ENCODE results near the gene ZNF451. TPM values are rescaled to one million over a fixed set of nuclear protein-coding genes. Genes with fewer than 3 reads are reported as not detected.

Gene ZNF451
- total and polyA plus RNA-seq, 9 donors, result 11.8 to 65.9 (median 56.5) TPM

- intact Hi-C loops (cut with DNase I), result no loop called here
- Histone ChIP-seq H3K27me3 (no peaks in the 10 kb centered on the region), H3K4me3 (peak overlapping the region; percentile 9), H3K4me1 (ENCODE audit: insufficient read depth) (peaks cover 9% of the 10 kb centered on the region), H3K27ac (peak overlapping the region; percentile 40 to 96), H3K36me3 (no peaks in the 10 kb centered on the region), H3K9me3 (no peaks in the 10 kb centered on the region)
- peak; percentile 62 to 76 (median 68) for DNase-seq
- 14 to 18% (median 14%) methylated on average over 11 of the region's 11 CpGs for WGBS, 3 donors
- TF ChIP-seq CTCF (IDR thresholded peaks at IDR 0.05) (no peak), POLR2A (IDR thresholded peaks at IDR 0.05) (no peak), EP300 (IDR thresholded peaks at IDR 0.05) (no peak)
Measured at GRCh38 chr6:57177545-57178265, 87.7 kb downstream of the ZNF451 start.

- no peak for DNase-seq
- 87 to 95% (median 88%) methylated on average over 3 of the region's 3 CpGs for WGBS, 3 donors
- Histone ChIP-seq H3K4me3 (no peak overlapping the region), H3K27ac (no peak overlapping the region), H3K36me3 (no peaks in the 10 kb centered on the region), H3K4me1 (ENCODE audit: insufficient read depth) (peaks cover 9% of the 10 kb centered on the region), H3K27me3 (no peaks in the 10 kb centered on the region), H3K9me3 (no peaks in the 10 kb centered on the region)
- intact Hi-C loops (cut with DNase I), result no loop called here
- TF ChIP-seq POLR2A (IDR thresholded peaks at IDR 0.05), result no peak
- no peak for TF ChIP-seq CTCF (IDR thresholded peaks at IDR 0.05)
- TF ChIP-seq EP300 (IDR thresholded peaks at IDR 0.05), result no peak
Measured at GRCh38 chr6:57180596-57180995, 90.6 kb downstream of the ZNF451 start.

- Histone ChIP-seq H3K4me1 (ENCODE audit: insufficient read depth) (peaks cover 4% of the 10 kb centered on the region), H3K27ac (no peak overlapping the region), H3K27me3 (no peaks in the 10 kb centered on the region), H3K4me3 (no peak overlapping the region), H3K9me3 (no peaks in the 10 kb centered on the region), H3K36me3 (no peaks in the 10 kb centered on the region)
- intact Hi-C loops (cut with DNase I), result no loop called here
- no peak for TF ChIP-seq POLR2A (IDR thresholded peaks at IDR 0.05)
- TF ChIP-seq CTCF (IDR thresholded peaks at IDR 0.05), result no peak
- TF ChIP-seq EP300 (IDR thresholded peaks at IDR 0.05), result no peak
- 64 to 76% (median 69%) methylated on average over 2 of the region's 2 CpGs for WGBS, 3 donors
- DNase-seq, result no peak
Measured at GRCh38 chr6:57182017-57182432, 92.0 kb downstream of the ZNF451 start.

GRCh38 chr6:57183336-57183735 is 93.3 kb downstream of the ZNF451 start:
- intact Hi-C loops (cut with DNase I), result no loop called here
- H3K36me3 ChIP-seq, result no peaks in the 10 kb centered on the region
- no peak overlapping the region for H3K4me3 ChIP-seq
- no peak for DNase-seq
- TF ChIP-seq CTCF (IDR thresholded peaks at IDR 0.05) (no peak), EP300 (IDR thresholded peaks at IDR 0.05) (no peak), POLR2A (IDR thresholded peaks at IDR 0.05) (no peak)
- no peaks in the 10 kb centered on the region for H3K27me3 ChIP-seq
- WGBS, 3 donors, result 80 to 82% (median 82%) methylated on average over 2 of the region's 2 CpGs
- H3K27ac ChIP-seq, result no peak overlapping the region
- no peaks in the 10 kb centered on the region for H3K9me3 ChIP-seq
- peaks cover under 1% of the 10 kb centered on the region for H3K4me1 ChIP-seq (ENCODE audit: insufficient read depth)

Data from ovary (tissue), 9 donors.